T-helper 2 cell treated with Interferon-gamma antibody and Interleukin-4, amounts not matched to agents 5 μg/mL and 100 μg/mL, for 36 hours (primary cell): Measurements from ENCODE around the gene TMUB1.

Experiments
- DNase-seq: peaks from one replicate; pipeline ENCODE4 v3.0.0; 2021; ENCODE audit warnings: low spot score
- H3K27ac Mint-ChIP-seq: one replicate; pipeline ENCODE4 v1.8.0; 2021; ENCODE audit warnings: mild to moderate bottlenecking, mixed read lengths
- H3K27me3 Mint-ChIP-seq: one replicate; pipeline ENCODE4 v1.8.0; 2021; ENCODE audit warnings: low read depth, mixed read lengths
- H3K36me3 Mint-ChIP-seq: one replicate; pipeline ENCODE4 v1.8.0; 2021; ENCODE audit warnings: low read depth, mixed read lengths
- H3K4me1 Mint-ChIP-seq: one replicate; pipeline ENCODE4 v1.8.0; 2021; ENCODE audit warnings: low read depth, mixed read lengths
- H3K4me3 Mint-ChIP-seq: one replicate; pipeline ENCODE4 v1.8.0; 2022; ENCODE audit warnings: mild to moderate bottlenecking, moderate library complexity, mixed read lengths
- H3K9me3 Mint-ChIP-seq: one replicate; pipeline ENCODE4 v1.8.0; 2021; ENCODE audit warnings: mixed read lengths

Gene TMUB1

DNA sequence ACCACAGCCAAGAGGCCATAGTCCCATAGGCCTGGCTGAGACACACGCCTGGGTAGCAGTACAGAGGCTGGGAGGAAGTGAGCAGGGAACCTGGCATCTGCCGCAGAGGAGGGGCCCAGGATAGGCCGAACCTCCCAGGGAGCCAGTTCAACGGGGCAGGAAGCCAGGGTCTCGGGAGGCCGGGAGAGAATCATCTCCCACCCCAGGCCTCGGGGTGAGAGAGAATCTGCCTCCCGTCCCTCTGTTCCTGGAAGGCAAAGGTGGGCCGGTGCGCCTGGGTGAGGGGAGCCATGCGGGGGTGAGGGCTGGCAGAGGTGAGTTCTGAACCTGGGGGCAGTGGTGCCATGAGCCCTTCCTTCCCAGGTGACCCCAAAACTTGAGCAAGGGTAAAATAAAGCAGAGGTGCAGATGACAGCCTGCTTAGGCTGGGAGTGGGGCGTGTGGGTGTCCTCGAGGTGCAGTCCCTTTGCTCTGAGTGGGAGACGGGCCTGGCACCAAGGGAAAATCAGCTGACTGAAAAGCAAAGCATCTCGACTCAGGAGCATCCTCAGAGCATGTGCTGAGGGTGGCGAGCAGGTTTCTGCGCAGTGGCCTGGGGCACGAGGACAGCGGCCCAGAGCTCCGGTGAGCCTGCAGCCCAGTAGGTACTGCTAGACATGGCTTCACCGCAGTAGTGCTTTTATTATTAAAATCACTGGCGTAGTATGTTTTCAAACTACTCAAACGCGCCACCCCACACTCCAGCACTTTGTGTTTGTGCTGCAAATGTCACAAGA is 18.5 kb upstream of the TMUB1 start:
- no peaks in the 10 kb centered on the region for H3K36me3 Mint-ChIP-seq
- H3K27me3 Mint-ChIP-seq, result no peaks in the 10 kb centered on the region
- no peak overlapping the region for H3K27ac Mint-ChIP-seq
- no peaks in the 10 kb centered on the region for H3K9me3 Mint-ChIP-seq
- no peak for DNase-seq
- no peaks in the 10 kb centered on the region for H3K4me1 Mint-ChIP-seq
- no peak overlapping the region for H3K4me3 Mint-ChIP-seq

DNA sequence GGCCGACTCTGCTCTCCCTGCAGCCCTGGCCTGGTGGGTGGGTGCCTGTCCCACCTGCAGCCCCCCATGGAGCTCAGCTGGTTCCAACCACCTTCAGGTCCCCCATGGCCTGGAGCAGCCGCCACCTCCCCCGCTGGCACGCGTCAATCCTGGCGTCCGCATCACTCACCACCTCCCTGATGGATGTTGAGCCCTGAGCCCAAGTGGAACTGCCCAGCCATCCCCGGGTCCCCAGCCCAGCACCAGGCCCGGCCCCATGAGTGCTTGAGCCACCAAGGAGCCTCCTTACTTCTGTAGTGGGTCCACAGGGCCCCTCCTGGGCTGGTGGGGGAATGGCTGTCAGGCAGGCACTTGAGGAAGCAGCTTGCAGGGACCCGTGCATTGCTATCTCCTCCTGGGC is 17.6 kb upstream of the TMUB1 start:
- no peaks in the 10 kb centered on the region for H3K27me3 Mint-ChIP-seq
- H3K9me3 Mint-ChIP-seq, result no peaks in the 10 kb centered on the region
- H3K4me1 Mint-ChIP-seq, result no peaks in the 10 kb centered on the region
- H3K4me3 Mint-ChIP-seq, result no peak overlapping the region
- H3K27ac Mint-ChIP-seq, result no peak overlapping the region
- H3K36me3 Mint-ChIP-seq, result no peaks in the 10 kb centered on the region
- no peak for DNase-seq

GRCh38 chr7:151099486-151100211 is 16.4 kb upstream of the TMUB1 start:
- no peak overlapping the region for H3K27ac Mint-ChIP-seq
- H3K4me1 Mint-ChIP-seq, result no peaks in the 10 kb centered on the region
- no peaks in the 10 kb centered on the region for H3K36me3 Mint-ChIP-seq
- no peaks in the 10 kb centered on the region for H3K9me3 Mint-ChIP-seq
- no peak for DNase-seq
- no peak overlapping the region for H3K4me3 Mint-ChIP-seq
- no peaks in the 10 kb centered on the region for H3K27me3 Mint-ChIP-seq

DNA sequence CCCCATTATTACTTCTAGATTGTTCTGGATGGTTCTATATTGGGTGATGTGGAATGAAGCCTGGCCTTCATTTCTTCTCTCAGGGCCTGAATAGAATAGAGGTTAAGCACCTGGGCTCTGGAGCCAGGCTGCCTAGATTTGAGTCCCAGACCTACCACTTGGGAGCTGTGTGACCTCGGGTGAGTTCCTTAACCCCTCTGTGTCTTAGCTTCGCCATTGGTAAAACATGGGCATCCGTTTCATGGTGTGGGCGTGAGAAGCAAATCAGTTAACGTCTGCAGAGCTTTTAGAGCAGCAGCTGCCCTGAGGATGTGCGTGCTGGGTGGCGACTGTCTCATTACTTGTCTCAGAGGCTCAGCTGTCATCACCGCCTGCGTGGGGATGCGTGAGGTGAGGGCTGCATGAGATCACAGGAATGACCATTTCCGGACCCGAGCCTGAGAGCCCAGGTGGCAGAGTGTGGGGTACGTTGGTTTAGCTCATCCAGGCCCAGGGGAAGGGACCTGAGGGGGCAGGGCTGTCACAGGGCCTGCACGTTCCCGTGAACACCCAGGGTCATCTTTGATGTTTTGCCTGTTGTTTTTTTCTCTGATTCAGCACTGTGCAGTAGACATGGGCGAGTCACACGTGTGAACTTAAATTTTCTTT is 12.7 kb upstream of the TMUB1 start:
- Mint-ChIP-seq H3K4me1 (no peaks in the 10 kb centered on the region), H3K9me3 (no peaks in the 10 kb centered on the region), H3K27me3 (no peaks in the 10 kb centered on the region), H3K27ac (no peak overlapping the region), H3K36me3 (no peaks in the 10 kb centered on the region), H3K4me3 (no peak overlapping the region)
- DNase-seq, result no peak

- Mint-ChIP-seq H3K4me1 (no peaks in the 10 kb centered on the region), H3K27me3 (no peaks in the 10 kb centered on the region), H3K27ac (no peak overlapping the region), H3K4me3 (no peak overlapping the region), H3K9me3 (no peaks in the 10 kb centered on the region), H3K36me3 (no peaks in the 10 kb centered on the region)
- DNase-seq, result no peak
These were observed 12.0 kb upstream of the TMUB1 start for GRCh38 chr7:151095123-151095797.

- Mint-ChIP-seq H3K27ac (no peak overlapping the region), H3K36me3 (no peaks in the 10 kb centered on the region), H3K27me3 (no peaks in the 10 kb centered on the region), H3K4me3 (no peak overlapping the region), H3K4me1 (no peaks in the 10 kb centered on the region), H3K9me3 (no peaks in the 10 kb centered on the region)
- DNase-seq, result no peak
These were observed 11.4 kb upstream of the TMUB1 start for GRCh38 chr7:151094675-151095074.

- Mint-ChIP-seq H3K4me1 (peaks cover 4% of the 10 kb centered on the region), H3K27me3 (no peaks in the 10 kb centered on the region), H3K27ac (no peak overlapping the region), H3K36me3 (no peaks in the 10 kb centered on the region), H3K9me3 (no peaks in the 10 kb centered on the region), H3K4me3 (no peak overlapping the region)
- no peak for DNase-seq
These were observed 10.5 kb upstream of the TMUB1 start for GRCh38 chr7:151093748-151094147.

- H3K36me3 Mint-ChIP-seq, result no peaks in the 10 kb centered on the region
- H3K4me3 Mint-ChIP-seq, result no peak overlapping the region
- H3K27ac Mint-ChIP-seq, result no peak overlapping the region
- DNase-seq, result no peak
- H3K4me1 Mint-ChIP-seq, result peaks cover 8% of the 10 kb centered on the region
- H3K9me3 Mint-ChIP-seq, result no peaks in the 10 kb centered on the region
- no peaks in the 10 kb centered on the region for H3K27me3 Mint-ChIP-seq
These were observed 8.7 kb upstream of the TMUB1 start for GRCh38 chr7:151091988-151092387.

DNA sequence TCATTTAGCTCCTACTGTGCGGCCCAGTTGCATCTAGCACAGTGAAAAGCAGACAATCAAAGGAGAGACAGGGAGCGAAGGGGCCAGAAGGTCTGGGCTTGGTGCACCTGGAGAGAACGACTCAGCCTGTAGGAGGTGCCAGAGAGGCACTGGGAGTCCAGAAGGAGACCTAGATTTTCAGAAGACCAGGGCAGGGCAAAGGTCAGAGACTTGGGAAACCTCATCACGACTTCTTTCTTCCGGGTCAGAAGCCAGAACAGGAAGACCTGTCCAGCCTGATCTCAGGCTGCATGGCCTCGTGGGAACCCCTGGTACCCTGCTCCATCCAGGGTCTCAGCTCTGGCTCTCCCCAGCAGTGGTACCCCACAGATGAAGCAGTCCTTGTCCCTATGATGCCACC is 8.1 kb upstream of the TMUB1 start:
- no peak for DNase-seq
- H3K4me1 Mint-ChIP-seq, result peaks cover 8% of the 10 kb centered on the region
- no peak overlapping the region for H3K27ac Mint-ChIP-seq
- no peaks in the 10 kb centered on the region for H3K9me3 Mint-ChIP-seq
- no peaks in the 10 kb centered on the region for H3K27me3 Mint-ChIP-seq
- no peaks in the 10 kb centered on the region for H3K36me3 Mint-ChIP-seq
- H3K4me3 Mint-ChIP-seq, result no peak overlapping the region

GRCh38 chr7:151091003-151091402 is 7.7 kb upstream of the TMUB1 start:
- no peak overlapping the region for H3K27ac Mint-ChIP-seq
- DNase-seq, result no peak
- H3K9me3 Mint-ChIP-seq, result no peaks in the 10 kb centered on the region
- no peaks in the 10 kb centered on the region for H3K27me3 Mint-ChIP-seq
- H3K4me1 Mint-ChIP-seq, result peaks cover 8% of the 10 kb centered on the region
- H3K36me3 Mint-ChIP-seq, result no peaks in the 10 kb centered on the region
- no peak overlapping the region for H3K4me3 Mint-ChIP-seq

GRCh38 chr7:151089893-151090730 is 6.8 kb upstream of the TMUB1 start:
- Mint-ChIP-seq H3K36me3 (no peaks in the 10 kb centered on the region), H3K9me3 (no peaks in the 10 kb centered on the region), H3K27me3 (peaks cover 2% of the 10 kb centered on the region), H3K4me1 (peaks cover 17% of the 10 kb centered on the region), H3K27ac (no peak overlapping the region), H3K4me3 (no peak overlapping the region)
- DNase-seq, result no peak

DNA sequence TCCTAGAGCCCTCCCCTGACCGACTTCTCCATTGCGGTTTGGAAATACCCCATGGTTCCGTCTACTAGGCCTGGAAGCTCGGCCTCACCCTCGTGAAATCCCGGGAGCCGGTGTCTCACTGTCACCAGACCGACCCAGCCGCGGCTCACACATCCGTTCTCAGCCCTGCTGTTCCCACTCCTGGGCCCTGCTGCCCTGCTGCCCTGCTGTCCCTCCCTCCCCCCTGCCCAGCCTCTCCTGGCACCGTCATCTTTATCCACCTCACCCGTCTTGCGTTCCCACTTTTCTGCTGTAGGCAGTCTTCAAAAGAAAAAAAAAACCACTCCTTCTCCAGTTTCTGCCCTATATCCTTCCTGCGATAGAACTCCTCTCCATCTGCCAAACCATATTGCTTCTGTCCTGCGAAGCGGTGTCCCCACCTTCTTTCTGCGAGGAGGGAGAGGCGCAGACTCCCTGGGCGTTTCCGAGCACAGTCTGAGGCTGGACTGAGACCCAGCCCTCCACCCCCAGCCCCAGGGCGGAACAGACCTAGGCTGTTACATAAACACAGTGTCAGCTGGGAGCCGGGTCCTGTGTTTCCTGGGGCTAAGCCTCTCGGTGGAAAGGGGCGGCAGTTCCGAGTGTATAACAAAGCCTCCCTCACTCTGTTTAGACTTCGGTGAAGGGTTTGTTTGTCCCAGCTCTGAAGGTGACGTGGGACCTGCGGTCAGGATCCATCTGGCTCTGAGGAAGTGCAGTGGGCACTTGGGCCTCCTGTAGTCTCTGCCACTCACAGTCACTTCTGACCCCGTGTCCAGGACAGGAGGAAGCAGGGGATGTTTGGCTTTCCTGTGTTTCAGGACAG is 5.8 kb upstream of the TMUB1 start:
- Mint-ChIP-seq H3K4me3 (peak overlapping the region; percentile 47), H3K4me1 (peaks cover 24% of the 10 kb centered on the region), H3K27ac (no peak overlapping the region), H3K27me3 (peaks cover 7% of the 10 kb centered on the region), H3K9me3 (no peaks in the 10 kb centered on the region), H3K36me3 (no peaks in the 10 kb centered on the region)
- no peak for DNase-seq
